Urinary bladder (tissue), 4 donors: ENCODE results near the gene SHTN1. TPM values are rescaled to one million over a fixed set of nuclear protein-coding genes. Genes with fewer than 3 reads are reported as not detected.

Source experiments
- DNase-seq: peaks from one replicate; pipeline ENCODE4 v3.0.0-alpha.2; 2015; ENCODE audit errors: extremely low spot score
- H3K27ac ChIP-seq: one replicate; pipeline ENCODE4 v1.5.1; 2013; ENCODE audit warnings: low read depth, mild to moderate bottlenecking, moderate library complexity
- H3K36me3 ChIP-seq: one replicate; pipeline ENCODE4 v1.6.1; 2013; ENCODE audit warnings: mild to moderate bottlenecking, moderate library complexity; ENCODE audit not compliant: insufficient read depth
- H3K4me1 ChIP-seq: one replicate; pipeline ENCODE4 v1.6.1; 2013; ENCODE audit warnings: mild to moderate bottlenecking, moderate library complexity; ENCODE audit not compliant: insufficient read depth
- H3K4me3 ChIP-seq: one replicate; pipeline ENCODE4 v1.5.1; 2013; ENCODE audit warnings: low read depth, low read length
- WGBS: extraction: QIAGEN DNeasy Blood & Tissue Kit; methylation state at CpG from one replicate; pipeline ENCODE4 v1.1.7; 2013; 5-methylcytosine and 5-hydroxymethylcytosine counted together
- polyA plus RNA-seq: library from polyadenylated mRNA; stranded (reverse); fragments of 200-250 nt; gene quantifications from one replicate; pipeline ENCODE4 v1.2.3, GENCODE V29; 2013
- total RNA-seq: library from RNA; depleted of rRNA; stranded (reverse); fragments of >200 nt; gene quantifications from one replicate; pipeline ENCODE4 v1.2.3, GENCODE V29; 2014
- donor health status: healthy with polysubstance abuse.
- donor health status: healthy.

The SHTN1 gene
- total and polyA plus RNA-seq, 2 donors: 2.9 to 14.9 TPM

- peak; percentile 81 for DNase-seq
- Histone ChIP-seq H3K27ac (no peak overlapping the region), H3K4me3 (no peak overlapping the region), H3K36me3 (no peaks in the 10 kb centered on the region), H3K4me1 (peaks cover 2% of the 10 kb centered on the region)
- WGBS: 6% methylated on average over 7 of the region's 7 CpGs
Observed at GRCh38 chr10:116891208-116891607, 113.8 kb downstream of the SHTN1 start.

DNA sequence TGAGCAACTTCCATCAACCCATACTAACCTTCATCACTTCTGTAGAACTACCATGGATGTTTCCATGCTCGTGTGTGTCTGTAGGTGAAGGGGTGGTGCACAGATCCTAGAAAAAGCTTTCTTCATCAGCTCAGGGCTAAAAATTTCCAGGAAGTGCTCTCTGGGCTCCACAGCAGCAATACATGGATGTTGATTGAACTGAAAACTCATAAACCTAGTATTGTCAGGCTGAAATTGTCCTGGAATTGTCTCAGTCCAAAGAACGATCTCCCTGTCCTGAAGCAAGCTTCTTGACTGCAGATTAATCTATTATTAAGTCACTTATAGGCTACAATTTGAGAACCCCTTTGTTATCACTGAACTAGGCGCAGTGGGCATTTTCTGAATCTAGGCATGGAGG, 115.9 kb downstream of the SHTN1 start:
- Histone ChIP-seq H3K36me3 (no peaks in the 10 kb centered on the region), H3K4me3 (no peak overlapping the region), H3K4me1 (peaks cover 2% of the 10 kb centered on the region), H3K27ac (no peak overlapping the region)
- 94% methylated on average over 3 of the region's 3 CpGs for WGBS
- DNase-seq: no peak

DNA sequence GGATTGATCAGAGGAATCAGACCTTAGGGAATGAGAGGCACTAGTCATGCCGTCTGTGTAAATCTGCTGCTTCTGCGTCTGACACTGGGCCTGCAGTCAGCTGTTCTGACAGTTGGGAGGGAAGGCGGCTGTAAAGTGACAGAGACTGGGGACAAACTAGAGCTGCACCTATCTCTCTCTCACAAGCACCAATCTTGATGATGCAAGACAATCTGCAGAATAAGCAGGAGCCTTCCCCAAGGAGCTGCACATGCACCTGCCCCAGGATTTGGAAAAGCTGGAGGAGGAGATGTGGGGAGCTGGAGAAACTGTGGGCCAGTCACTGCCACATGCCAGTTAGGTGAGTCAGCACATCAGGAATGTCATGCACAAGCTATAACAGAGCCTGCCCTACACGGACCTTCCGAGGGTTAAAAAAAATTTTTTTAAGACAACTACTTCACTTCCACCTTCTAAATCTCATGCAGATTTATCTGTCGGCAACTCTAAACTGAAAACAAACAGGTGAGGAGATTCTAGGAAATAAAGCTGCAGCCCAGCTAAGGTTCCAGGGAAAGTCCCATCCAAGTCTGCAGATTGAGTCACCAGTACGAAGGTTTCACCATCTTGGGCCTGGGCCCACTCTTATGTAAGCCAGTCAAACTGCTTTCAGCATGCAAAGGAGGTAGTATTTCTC, 116.5 kb downstream of the SHTN1 start:
- H3K4me3 ChIP-seq: no peak overlapping the region
- H3K4me1 ChIP-seq: peaks cover 2% of the 10 kb centered on the region
- 58% methylated on average over 7 of the region's 7 CpGs for WGBS
- H3K27ac ChIP-seq: no peak overlapping the region
- no peak for DNase-seq
- no peaks in the 10 kb centered on the region for H3K36me3 ChIP-seq

DNA sequence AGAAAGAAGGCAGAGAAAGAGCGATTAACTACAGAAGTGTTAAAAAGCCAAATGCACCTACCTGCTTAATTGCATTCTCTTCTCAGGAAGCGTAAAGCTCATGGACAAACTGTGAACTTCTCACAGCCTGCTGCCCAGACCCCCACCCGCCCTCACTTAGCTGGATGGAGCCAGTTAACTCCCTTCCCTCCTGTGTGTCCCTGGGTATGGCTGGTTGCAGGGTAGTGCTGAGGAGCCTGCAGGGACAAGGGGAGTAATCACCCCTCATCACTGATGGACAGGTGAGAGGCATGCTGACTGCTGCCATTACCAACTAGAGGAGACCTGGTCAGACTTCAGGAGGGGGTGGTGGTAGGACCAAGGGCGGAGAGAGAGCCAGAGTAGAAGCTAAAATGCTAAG, 118.2 kb downstream of the SHTN1 start:
- Histone ChIP-seq H3K4me3 (no peak overlapping the region), H3K27ac (no peak overlapping the region), H3K36me3 (no peaks in the 10 kb centered on the region), H3K4me1 (no peaks in the 10 kb centered on the region)
- DNase-seq: no peak
- WGBS: 94% methylated on average over 4 of the region's 4 CpGs

DNA sequence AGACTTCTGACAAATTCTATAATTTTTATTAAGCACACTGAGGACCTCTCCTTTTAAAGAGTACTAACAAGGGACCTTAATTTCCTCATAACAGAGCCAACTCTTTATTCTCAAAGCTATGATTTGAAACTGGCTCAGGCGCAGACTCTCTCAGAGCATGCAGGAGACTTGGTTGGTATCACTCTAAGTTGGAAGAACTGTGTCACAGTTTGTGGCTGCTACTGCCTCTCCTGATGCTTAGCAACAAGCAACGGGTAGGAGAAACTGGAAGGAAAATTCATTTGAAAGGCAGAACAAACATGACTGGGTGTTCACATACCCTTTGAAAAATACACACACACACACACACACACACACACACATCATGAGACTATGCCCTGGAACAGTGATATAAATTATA, 122.3 kb downstream of the SHTN1 start:
- no peak for DNase-seq
- H3K27ac ChIP-seq: no peak overlapping the region
- 85% methylated on average over 2 of the region's 2 CpGs for WGBS

GRCh38 chr10:116880716-116881482, 124.1 kb downstream of the SHTN1 start:
- Histone ChIP-seq H3K36me3 (no peaks in the 10 kb centered on the region), H3K4me1 (no peaks in the 10 kb centered on the region), H3K27ac (no peak overlapping the region), H3K4me3 (no peak overlapping the region)
- no peak for DNase-seq
- 69% methylated on average over 10 of the region's 10 CpGs for WGBS

More for the DNA sequence above, 122.3 kb downstream of the SHTN1 start:
- no peak overlapping the region for H3K4me3 ChIP-seq
- no peaks in the 10 kb centered on the region for H3K4me1 ChIP-seq
- H3K36me3 ChIP-seq: no peaks in the 10 kb centered on the region

- no peak overlapping the region for H3K27ac ChIP-seq
- no peak for DNase-seq
- 78% methylated on average over 7 of the region's 7 CpGs for WGBS
- no peaks in the 10 kb centered on the region for H3K36me3 ChIP-seq
- no peaks in the 10 kb centered on the region for H3K4me1 ChIP-seq
- H3K4me3 ChIP-seq: no peak overlapping the region
Observed at GRCh38 chr10:116879817-116880216, 125.2 kb downstream of the SHTN1 start.

DNA sequence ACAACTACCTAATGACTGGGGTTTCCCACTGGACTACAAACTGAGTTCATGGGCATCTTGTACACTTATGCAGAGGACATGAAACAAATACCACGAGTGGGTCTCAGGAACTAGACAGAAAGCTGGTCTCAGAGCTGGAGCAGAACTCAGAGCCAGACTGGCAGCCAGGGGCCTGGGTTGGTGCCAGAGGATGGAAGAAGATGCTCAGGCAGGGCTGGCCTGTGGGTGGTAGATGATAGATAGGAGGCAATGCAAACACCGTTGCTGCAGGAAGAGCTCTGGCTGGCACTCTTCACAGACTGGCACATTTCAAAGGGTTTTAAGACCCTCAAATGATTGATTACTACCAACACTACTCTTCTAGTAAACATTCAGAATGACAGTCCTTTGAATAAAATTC, 126.9 kb downstream of the SHTN1 start:
- WGBS: 73% methylated on average over 2 of the region's 2 CpGs
- no peaks in the 10 kb centered on the region for H3K36me3 ChIP-seq
- no peak for DNase-seq
- no peaks in the 10 kb centered on the region for H3K4me1 ChIP-seq
- no peak overlapping the region for H3K4me3 ChIP-seq
- no peak overlapping the region for H3K27ac ChIP-seq

- DNase-seq: no peak
- no peaks in the 10 kb centered on the region for H3K4me1 ChIP-seq
- no peak overlapping the region for H3K4me3 ChIP-seq
- no peaks in the 10 kb centered on the region for H3K36me3 ChIP-seq
- no peak overlapping the region for H3K27ac ChIP-seq
- WGBS: 79% methylated on average over 3 of the region's 3 CpGs
Observed at GRCh38 chr10:116877391-116877790, 127.6 kb downstream of the SHTN1 start.

- no peak for DNase-seq
- H3K4me3 ChIP-seq: no peak overlapping the region
- WGBS: 93% methylated on average over 2 of the region's 2 CpGs
- H3K27ac ChIP-seq: no peak overlapping the region
- no peaks in the 10 kb centered on the region for H3K4me1 ChIP-seq
- H3K36me3 ChIP-seq: no peaks in the 10 kb centered on the region
Observed at GRCh38 chr10:116875897-116876296, 129.1 kb downstream of the SHTN1 start.

- no peak overlapping the region for H3K27ac ChIP-seq
- no peak overlapping the region for H3K4me3 ChIP-seq
- H3K4me1 ChIP-seq: no peaks in the 10 kb centered on the region
- no peaks in the 10 kb centered on the region for H3K36me3 ChIP-seq
- 53% methylated on average over 2 of the region's 2 CpGs for WGBS
- DNase-seq: no peak
Observed at GRCh38 chr10:116873134-116873533, 131.9 kb downstream of the SHTN1 start.

GRCh38 chr10:116870949-116871348, 134.0 kb downstream of the SHTN1 start:
- Histone ChIP-seq H3K4me1 (no peaks in the 10 kb centered on the region), H3K27ac (no peak overlapping the region), H3K36me3 (no peaks in the 10 kb centered on the region), H3K4me3 (no peak overlapping the region)
- DNase-seq: no peak
- 87% methylated on average over 2 of the region's 2 CpGs for WGBS

GRCh38 chr10:116868722-116869121, 136.3 kb downstream of the SHTN1 start:
- no peak overlapping the region for H3K27ac ChIP-seq
- H3K4me3 ChIP-seq: no peak overlapping the region
- DNase-seq: no peak
- no peaks in the 10 kb centered on the region for H3K4me1 ChIP-seq
- 29% methylated on average over 4 of the region's 4 CpGs for WGBS
- no peaks in the 10 kb centered on the region for H3K36me3 ChIP-seq

DNA sequence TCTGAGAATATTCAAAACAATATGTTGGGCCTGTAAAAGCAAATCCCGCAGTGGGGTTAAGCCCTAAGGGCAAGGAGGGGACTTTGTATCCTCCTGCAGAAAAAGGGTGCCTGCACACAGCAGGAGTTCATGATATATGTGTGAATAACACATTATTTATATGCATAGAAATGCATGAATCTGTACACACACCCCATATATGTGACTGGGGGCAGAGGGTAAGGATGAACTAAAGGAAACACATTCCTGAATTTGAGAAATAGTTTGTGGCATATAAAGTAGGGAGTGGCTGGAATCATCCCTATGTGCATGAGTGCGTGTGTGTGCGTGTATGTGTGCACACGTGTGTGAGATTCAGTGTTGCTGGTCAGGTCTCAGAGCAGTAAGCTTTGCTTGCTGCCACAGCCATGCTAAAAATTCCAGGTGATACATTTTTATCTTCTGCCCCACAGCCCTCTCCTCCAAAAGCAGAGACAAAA, 136.8 kb downstream of the SHTN1 start:
- DNase-seq: no peak
- Histone ChIP-seq H3K36me3 (no peaks in the 10 kb centered on the region), H3K27ac (no peak overlapping the region), H3K4me3 (no peak overlapping the region), H3K4me1 (no peaks in the 10 kb centered on the region)
- WGBS: 67% methylated on average over 4 of the region's 4 CpGs
